ENCODE data around the gene TMEM117.

Gene TMEM117

GRCh38 chr12:43812057-43812456, 23.8 kb upstream of the TMEM117 start:
- Histone ChIP-seq H3K27ac (ENCODE audit: low read depth, low read length, poor library complexity, severe bottlenecking) (no peak overlapping the region), H4K20me1 (ENCODE audit: insufficient read depth, low read length) (no peaks in the 10 kb centered on the region), H3K4me2 (ENCODE audit: low read length) (no peak overlapping the region), H3K9ac (ENCODE audit: low read length) (no peak overlapping the region), H3K27me3 (ENCODE audit: insufficient read depth, low read length) (no peaks in the 10 kb centered on the region), H3K9me3 (ENCODE audit: low read length) (no peaks in the 10 kb centered on the region), H3K4me1 (ENCODE audit: insufficient read depth, low read length, severe bottlenecking) (peaks cover 5% of the 10 kb centered on the region), H3K79me2 (ENCODE audit: insufficient read depth, low read length) (no peaks in the 10 kb centered on the region), H3F3A (ENCODE audit: insufficient read depth, low read length) (no peaks in the 10 kb centered on the region), H3K9me2 (ENCODE audit: low read depth, low read length) (no peaks in the 10 kb centered on the region), H3K36me3 (ENCODE audit: insufficient read depth, low read length) (no peaks in the 10 kb centered on the region), H3K4me3 (ENCODE audit: low read depth, low read length, poor library complexity, severe bottlenecking) (no peak overlapping the region), H2AFZ (ENCODE audit: low read length) (no peak overlapping the region)
- TF ChIP-seq EZH2 (IDR thresholded peaks at IDR 0.05; ENCODE audit: borderline replicate concordance, low read length) = no peak
- no peak for TF ChIP-seq CTCF (IDR thresholded peaks at IDR 0.05; ENCODE audit: low read length)

- Histone ChIP-seq H3K79me2 (ENCODE audit: insufficient read depth, low read length) (no peaks in the 10 kb centered on the region), H3K9ac (ENCODE audit: low read length) (no peak overlapping the region), H3K4me2 (ENCODE audit: low read length) (no peak overlapping the region), H3K4me1 (ENCODE audit: insufficient read depth, low read length, severe bottlenecking) (no peaks in the 10 kb centered on the region), H3K27ac (ENCODE audit: low read depth, low read length, poor library complexity, severe bottlenecking) (no peak overlapping the region), H3F3A (ENCODE audit: insufficient read depth, low read length) (no peaks in the 10 kb centered on the region), H3K9me3 (ENCODE audit: low read length) (no peaks in the 10 kb centered on the region), H2AFZ (ENCODE audit: low read length) (no peak overlapping the region), H4K20me1 (ENCODE audit: insufficient read depth, low read length) (no peaks in the 10 kb centered on the region), H3K36me3 (ENCODE audit: insufficient read depth, low read length) (no peaks in the 10 kb centered on the region), H3K4me3 (ENCODE audit: low read depth, low read length, poor library complexity, severe bottlenecking) (no peak overlapping the region), H3K9me2 (ENCODE audit: low read depth, low read length) (no peaks in the 10 kb centered on the region), H3K27me3 (ENCODE audit: insufficient read depth, low read length) (no peaks in the 10 kb centered on the region)
- TF ChIP-seq CTCF (IDR thresholded peaks at IDR 0.05; ENCODE audit: low read length) = no peak
- no peak for TF ChIP-seq EZH2 (IDR thresholded peaks at IDR 0.05; ENCODE audit: borderline replicate concordance, low read length)
Measured at GRCh38 chr12:43812926-43813325, 23.0 kb upstream of the TMEM117 start.

GRCh38 chr12:43815416-43815815, 20.5 kb upstream of the TMEM117 start:
- Histone ChIP-seq H3K27me3 (ENCODE audit: insufficient read depth, low read length) (no peaks in the 10 kb centered on the region), H3K27ac (ENCODE audit: low read depth, low read length, poor library complexity, severe bottlenecking) (no peak overlapping the region), H3K9me3 (ENCODE audit: low read length) (no peaks in the 10 kb centered on the region), H3K4me3 (ENCODE audit: low read depth, low read length, poor library complexity, severe bottlenecking) (no peak overlapping the region), H3K36me3 (ENCODE audit: insufficient read depth, low read length) (no peaks in the 10 kb centered on the region), H2AFZ (ENCODE audit: low read length) (no peak overlapping the region), H3K9me2 (ENCODE audit: low read depth, low read length) (no peaks in the 10 kb centered on the region), H3K79me2 (ENCODE audit: insufficient read depth, low read length) (no peaks in the 10 kb centered on the region), H3F3A (ENCODE audit: insufficient read depth, low read length) (no peaks in the 10 kb centered on the region), H3K4me2 (ENCODE audit: low read length) (no peak overlapping the region), H4K20me1 (ENCODE audit: insufficient read depth, low read length) (no peaks in the 10 kb centered on the region), H3K9ac (ENCODE audit: low read length) (no peak overlapping the region), H3K4me1 (ENCODE audit: insufficient read depth, low read length, severe bottlenecking) (no peaks in the 10 kb centered on the region)
- TF ChIP-seq CTCF (IDR thresholded peaks at IDR 0.05; ENCODE audit: low read length) (no peak), EZH2 (IDR thresholded peaks at IDR 0.05; ENCODE audit: borderline replicate concordance, low read length) (no peak)

All from OCI-LY1 (cell line).